Fibroblast of pulmonary artery (primary cell): ENCODE data around the gene USP30.

Experiments used
- DNase-seq: peaks from one replicate; pipeline ENCODE4 v3.0.0-alpha.2; 2010; ENCODE audit warnings: low read depth
- H3K4me3 ChIP-seq: replicated peaks from 2 replicates; pipeline ENCODE4 v1.5.1; 2011; ENCODE audit warnings: low read depth, mild to moderate bottlenecking, control low read depth, low read length, moderate library complexity
- TF ChIP-seq, protein P1 (sequence below): IDR thresholded peaks from 2 replicates; pipeline ENCODE4 v1.5.1; 2011; ENCODE audit warnings: mild to moderate bottlenecking, control low read depth, low read length, inconsistent platforms; ENCODE audit errors: missing control alignments

The USP30 gene

DNA sequence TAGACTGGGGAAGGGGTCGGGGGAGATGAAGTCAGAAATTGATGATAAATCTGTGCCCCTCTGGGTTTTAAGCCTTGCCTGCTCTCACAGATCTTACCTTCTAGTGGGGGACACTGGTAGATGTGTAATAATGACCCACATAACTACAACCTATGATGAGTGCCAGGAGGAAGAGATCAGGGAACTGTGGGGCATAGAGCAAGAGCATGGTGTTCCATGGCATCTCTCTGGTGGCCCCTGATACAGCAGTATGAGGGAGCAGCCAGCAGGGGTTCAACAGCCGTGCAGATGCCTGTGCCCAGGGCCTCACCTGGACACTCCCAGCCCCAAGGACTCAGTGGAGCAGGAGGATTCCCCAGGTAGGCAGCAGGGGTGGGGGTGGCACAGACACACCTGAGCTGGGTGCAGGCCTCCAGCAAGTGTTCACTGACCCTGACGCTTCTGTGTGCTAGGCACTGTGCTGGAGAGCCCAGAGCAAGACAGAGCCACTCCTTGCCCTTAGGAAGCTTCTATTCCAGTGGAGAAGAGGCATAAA is 69.0 kb downstream of the USP30 start:
- TF ChIP-seq, protein P1, sequence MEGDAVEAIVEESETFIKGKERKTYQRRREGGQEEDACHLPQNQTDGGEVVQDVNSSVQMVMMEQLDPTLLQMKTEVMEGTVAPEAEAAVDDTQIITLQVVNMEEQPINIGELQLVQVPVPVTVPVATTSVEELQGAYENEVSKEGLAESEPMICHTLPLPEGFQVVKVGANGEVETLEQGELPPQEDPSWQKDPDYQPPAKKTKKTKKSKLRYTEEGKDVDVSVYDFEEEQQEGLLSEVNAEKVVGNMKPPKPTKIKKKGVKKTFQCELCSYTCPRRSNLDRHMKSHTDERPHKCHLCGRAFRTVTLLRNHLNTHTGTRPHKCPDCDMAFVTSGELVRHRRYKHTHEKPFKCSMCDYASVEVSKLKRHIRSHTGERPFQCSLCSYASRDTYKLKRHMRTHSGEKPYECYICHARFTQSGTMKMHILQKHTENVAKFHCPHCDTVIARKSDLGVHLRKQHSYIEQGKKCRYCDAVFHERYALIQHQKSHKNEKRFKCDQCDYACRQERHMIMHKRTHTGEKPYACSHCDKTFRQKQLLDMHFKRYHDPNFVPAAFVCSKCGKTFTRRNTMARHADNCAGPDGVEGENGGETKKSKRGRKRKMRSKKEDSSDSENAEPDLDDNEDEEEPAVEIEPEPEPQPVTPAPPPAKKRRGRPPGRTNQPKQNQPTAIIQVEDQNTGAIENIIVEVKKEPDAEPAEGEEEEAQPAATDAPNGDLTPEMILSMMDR = no peak
- H3K4me3 ChIP-seq = no peak overlapping the region
- DNase-seq = no peak

DNA sequence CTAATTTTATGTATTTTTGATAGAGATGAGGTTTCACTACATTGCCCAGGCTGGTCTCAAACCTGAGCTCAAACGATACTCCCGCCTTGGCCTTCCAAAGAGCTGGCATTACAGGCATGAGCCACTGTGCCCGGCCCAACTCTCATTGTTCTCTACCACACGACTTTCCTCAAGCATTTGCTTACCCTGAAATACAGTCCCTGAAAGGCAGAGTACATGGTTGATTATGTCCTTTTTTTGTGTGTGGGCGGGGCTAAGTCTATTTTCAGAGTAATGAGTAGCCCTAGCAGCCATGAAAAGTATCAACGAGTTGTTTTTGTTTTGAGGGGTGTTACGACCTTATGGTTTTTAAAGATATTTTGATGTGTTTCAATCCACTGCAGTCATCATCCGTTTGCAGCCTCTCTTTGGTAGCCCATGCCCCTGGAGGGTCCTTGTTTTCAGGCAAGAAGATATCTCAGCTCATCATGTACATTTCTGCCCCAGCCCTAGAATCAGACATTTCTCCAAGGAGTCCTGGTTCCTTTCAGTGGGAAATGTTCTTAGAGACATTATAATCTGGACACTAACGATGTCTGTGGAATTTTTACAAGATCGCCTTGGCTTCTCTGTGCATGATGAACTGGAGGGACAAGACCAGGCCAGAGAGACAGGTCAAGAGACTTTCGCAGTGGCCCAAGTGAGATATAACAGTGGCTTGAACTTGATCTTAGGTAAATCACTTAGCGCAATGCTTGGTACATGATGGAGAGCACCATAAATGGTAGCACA is 72.7 kb downstream of the USP30 start:
- TF ChIP-seq, protein P1 = no peak
- no peak overlapping the region for H3K4me3 ChIP-seq
- no peak for DNase-seq

DNA sequence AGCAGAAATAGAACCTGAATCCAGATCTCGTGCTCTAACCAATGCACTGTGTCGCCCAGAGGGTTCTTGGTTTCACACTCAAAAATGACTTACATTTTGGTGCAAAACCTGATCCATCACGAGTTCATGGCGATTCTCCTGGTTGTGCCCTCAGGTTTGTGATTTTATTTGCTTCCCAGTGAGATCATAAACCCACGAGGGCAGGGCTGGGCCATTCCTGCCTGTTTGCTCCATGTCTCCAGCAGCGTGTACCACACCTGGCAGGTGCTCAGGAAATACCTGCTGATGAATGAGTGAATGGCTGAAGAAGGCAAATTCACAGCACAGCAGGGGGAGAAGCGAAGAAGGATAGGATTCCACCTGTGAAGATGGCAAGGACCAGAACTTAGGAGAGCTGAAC is 73.4 kb downstream of the USP30 start:
- H3K4me3 ChIP-seq = no peak overlapping the region
- no peak for DNase-seq
- TF ChIP-seq, protein P1 = no peak

DNA sequence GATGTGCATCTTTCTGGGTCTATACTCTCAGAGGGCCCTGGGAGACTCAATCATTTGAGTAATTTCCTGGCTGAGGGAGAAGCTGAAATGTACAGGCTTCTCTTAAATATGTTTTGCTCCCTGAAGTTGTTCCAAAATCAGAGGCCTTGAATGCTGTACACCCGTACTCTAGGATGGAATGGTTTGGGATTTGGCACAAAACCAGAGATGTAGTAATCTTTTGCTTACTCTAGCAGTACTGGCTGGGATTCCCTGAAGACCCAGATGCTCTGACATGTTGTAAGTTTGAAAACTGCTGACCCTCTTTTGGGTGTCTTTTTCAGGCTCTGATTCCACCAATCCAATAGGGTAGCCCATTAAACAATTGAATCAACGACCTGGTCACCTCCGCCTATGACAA is 74.4 kb downstream of the USP30 start:
- no peak overlapping the region for H3K4me3 ChIP-seq
- TF ChIP-seq, protein P1 = no peak
- peak; percentile 45 for DNase-seq

DNA sequence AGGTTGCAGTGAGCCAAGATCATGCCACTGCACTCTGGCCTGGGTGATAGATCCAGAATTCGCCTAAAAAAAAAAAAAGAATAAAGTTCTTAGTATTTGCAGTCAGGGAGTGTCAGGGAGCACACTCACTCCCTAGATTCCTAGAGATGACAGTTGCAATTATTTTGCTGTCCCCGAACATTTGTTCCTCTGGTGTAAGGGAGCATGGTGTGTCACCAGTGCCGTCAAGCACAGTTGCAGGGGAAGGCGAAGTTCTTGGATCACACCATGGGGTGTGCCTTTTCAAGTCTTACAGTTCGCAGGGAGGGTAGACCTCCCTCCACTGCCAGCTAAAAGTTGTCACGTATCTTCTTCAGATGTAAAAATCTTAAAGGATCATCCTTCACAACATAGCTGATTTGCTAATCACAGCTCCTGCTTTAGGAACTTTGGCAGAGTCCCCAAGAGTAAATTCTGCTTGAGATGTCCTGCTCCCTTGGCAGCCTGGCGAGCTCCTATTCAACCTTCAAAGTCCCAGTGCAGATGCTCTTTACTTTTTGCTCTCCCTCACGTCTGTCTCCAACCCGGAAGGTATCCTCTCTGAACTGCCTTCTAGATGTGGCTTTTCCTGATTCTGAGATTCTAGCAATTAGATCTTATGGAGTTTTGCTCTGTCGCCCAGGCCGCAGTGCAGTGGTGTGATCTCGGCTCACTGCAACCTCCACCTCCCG is 75.3 kb downstream of the USP30 start:
- TF ChIP-seq, protein P1 = no peak
- no peak for DNase-seq
- no peak overlapping the region for H3K4me3 ChIP-seq

DNA sequence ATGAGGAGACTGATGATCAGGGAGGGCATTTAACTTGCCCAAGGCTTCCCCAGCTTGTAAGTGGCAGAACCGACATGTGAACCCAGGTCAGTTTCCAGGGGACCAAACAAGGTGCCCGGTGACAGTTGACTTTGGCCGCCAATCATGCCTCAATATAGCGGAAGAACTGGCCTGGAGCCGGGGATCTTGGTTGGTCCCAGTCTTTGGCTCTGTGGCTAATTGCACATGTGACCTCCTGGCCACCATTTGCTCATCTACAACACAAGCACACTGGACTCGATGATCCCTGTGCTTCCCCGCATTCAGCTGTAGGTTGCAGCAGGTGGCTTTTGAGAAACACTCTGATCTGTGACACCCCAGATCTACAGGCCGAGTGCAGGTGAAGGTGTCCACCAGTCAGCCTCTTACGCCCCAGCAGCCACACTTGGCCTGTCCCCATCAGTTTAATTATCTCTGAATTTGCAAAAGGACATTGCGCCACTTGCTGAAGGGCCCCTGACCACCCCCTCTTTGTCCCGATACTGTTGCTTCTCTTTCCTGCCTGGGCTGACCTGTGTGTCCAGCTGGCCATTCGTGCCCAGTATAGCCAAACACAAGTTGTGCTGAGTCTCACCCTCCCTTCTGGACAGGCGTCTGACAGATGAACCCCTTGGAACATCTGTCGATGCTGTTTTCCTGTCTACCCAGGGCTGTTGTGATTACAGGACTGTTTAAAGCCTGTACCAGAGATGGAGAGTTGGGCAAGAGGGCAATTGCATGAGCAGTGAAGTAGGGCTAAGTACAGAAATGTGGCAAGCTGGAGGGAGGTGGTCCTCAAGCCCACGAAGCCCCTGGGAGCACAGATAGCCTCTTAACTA is 78.1 kb downstream of the USP30 start:
- no peak for DNase-seq
- no peak overlapping the region for H3K4me3 ChIP-seq
- TF ChIP-seq, protein P1 = no peak
